ENCODE results near the gene VPS13D.
"Not testable (repeated sequence)": the region's sequence is repeated elsewhere in the genome, so short reads cannot be mapped to it uniquely, and the experiment has no call there.

Gene VPS13D

DNA sequence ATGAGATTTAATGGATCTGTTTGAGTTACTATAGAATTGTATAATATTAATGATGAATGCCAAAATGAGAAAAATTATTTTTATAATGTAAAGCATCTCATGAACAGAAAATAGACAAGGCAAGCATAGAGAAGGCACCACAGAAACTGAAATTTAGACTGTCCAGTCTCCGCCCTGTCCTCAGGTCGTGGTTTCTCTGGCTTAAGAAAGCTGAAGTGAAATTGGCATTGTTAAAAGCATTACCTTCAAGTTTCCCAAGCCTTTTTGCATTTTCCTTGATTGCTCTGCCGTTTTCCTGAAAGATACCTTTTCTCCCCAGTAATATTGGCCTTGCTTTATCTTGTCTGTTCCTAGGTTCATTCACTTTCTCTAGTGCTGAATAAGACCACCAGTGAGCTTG, 58.0 kb downstream of the VPS13D start:
- no peak for DNase-seq (ENCODE audit: low read depth in 2 of 2)

DNA sequence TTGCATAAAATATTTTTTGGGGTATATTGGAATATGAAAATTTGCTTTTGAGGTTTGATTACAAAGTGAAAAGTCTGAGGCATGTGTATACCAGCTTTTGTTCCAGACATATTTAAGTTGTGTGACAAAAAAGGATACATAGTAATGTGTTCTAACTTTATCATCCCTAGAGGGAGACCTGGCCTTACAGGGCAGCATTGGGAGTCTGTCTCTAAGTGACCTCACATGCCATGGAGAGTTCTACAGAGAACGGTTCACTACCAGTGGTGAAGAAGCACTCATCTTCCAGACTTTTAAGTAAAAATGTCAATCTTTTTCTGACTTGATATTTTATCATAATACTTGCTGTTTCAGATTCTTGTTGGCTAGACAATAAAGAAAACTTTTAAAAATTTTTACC, 61.0 kb downstream of the VPS13D start:
- no peak for DNase-seq (ENCODE audit: low read depth in 2 of 2)

- no peak for DNase-seq (ENCODE audit: low read depth in 2 of 2)
These were observed 63.6 kb downstream of the VPS13D start for GRCh38 chr1:12293416-12293815.

- no peak for DNase-seq (ENCODE audit: low read depth in 2 of 2)
These were observed 64.2 kb downstream of the VPS13D start for GRCh38 chr1:12294076-12294475.

- no peak for DNase-seq (ENCODE audit: low read depth in 2 of 2)
These were observed 66.2 kb downstream of the VPS13D start for GRCh38 chr1:12296016-12296415.

DNA sequence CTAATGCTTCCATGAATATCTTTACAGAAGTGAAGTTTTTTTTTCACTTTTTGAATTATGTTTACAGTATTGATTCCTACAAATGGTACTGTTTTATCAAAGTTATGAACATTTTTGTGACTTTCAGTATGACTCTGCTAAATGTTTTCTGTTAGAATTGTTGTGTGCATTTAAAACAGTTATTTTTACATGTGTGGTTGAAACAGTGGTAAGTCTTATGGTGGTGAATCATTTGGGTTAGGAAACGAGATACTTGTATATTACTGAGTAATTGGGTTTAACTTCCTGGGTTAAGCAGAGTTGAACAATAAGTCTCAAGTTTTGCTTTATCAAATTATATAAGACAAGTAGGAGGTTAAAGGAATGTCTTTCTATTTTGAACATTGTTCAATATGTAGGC, 66.8 kb downstream of the VPS13D start:
- no peak for DNase-seq (ENCODE audit: low read depth in 2 of 2)

- no peak for DNase-seq (ENCODE audit: low read depth in 2 of 2)
These were observed 70.9 kb downstream of the VPS13D start for GRCh38 chr1:12300706-12301105.

GRCh38 chr1:12301518-12302237, 71.8 kb downstream of the VPS13D start:
- DNase-seq (ENCODE audit: low read depth in 2 of 2): no peak

- no peak for DNase-seq (ENCODE audit: low read depth in 2 of 2)
These were observed 73.1 kb downstream of the VPS13D start for GRCh38 chr1:12302798-12303447.

- no peak for DNase-seq (ENCODE audit: low read depth in 2 of 2)
These were observed 75.5 kb downstream of the VPS13D start for GRCh38 chr1:12305377-12305776.

GRCh38 chr1:12309783-12310742, 80.2 kb downstream of the VPS13D start:
- DNase-seq (ENCODE audit: low read depth in 2 of 2): no peak

DNA sequence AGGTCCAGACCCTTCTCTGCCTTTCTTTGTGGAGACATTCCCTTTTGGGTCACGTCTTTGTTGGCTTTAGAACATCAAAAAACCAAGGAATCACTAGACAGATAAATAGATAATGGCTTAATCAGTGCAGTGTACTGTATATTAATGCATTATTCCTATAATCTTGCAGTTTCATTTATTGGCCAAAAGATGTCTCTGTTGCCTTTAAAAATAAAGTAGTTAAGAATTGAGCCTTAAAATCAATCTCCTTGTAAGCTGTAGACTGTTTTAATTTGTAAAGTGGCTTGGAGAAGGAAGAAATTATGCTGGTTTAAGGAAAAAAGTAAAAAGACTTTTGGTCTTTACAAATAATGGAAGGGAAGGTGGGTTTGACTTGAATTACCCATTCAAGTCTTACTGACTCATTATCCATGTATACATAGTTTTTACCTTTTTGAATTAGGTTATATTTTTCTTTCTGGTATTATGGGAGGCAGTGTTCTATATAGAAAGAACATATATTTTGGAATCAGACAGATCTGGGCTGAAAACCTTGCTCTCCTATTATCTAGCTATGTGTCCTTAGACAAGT, 84.6 kb downstream of the VPS13D start:
- no peak for DNase-seq (ENCODE audit: low read depth in 2 of 2)

- DNase-seq (ENCODE audit: low read depth in 2 of 2): no peak
These were observed 85.3 kb downstream of the VPS13D start for GRCh38 chr1:12315146-12315545.

DNA sequence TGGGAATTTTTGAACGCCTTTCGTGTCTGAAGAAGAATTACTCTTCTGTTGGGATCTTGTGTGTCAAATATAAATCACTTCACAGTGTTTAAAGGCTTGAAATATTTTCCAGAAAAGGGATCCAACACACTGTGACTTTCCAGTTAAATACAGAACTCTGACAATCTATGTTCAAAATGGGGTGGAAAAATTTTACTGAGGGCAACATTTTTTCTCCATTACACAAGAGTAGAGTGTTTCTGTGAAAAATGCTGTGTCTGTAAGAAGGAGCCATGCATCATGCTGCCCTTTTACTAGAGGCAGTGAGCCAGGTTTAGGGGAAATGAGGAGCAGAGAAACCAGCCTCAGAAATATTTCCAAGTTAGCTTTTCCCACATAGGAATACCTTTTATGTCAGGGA, 86.5 kb downstream of the VPS13D start:
- no peak for DNase-seq (ENCODE audit: low read depth in 2 of 2)

DNA sequence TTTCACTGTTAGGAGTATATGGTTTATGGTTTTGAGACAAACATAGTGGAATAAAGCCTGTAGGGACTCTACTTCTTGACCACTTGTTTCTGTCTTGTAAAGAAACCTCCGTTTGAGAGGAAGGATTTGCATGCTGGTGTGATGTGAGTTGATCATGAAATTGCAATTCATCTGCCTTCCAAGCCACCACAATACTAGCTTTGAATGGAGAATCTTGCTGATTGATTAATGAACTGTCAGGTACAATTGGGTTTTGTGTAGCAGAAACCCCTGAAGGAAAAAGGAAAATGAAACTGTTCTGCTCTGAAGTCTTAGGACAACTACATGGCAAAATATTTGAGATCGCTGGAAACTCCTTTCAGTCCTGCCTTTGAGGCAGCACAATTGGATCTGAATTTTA, 90.7 kb downstream of the VPS13D start:
- DNase-seq (ENCODE audit: low read depth in 2 of 2): no peak

DNA sequence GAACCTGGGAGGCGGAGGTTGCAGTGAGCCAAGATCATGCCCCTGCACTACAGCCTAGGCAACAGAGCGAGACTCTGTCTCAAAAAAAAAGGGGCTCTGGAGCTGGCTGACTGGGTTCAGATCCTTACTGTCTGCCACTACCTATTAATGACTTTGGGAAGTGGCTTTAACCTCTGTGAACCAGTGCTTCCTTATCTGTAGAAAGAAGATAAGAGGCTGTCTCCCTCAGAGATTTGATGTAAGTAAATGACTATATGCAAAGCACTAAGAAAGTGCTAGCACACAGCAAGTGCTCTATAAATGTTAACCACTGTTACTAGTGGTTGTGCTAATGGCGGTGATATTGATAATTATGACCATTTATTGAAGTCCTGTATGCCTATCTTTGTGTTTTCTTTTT, 94.6 kb downstream of the VPS13D start:
- no peak for DNase-seq (ENCODE audit: low read depth in 2 of 2)

GRCh38 chr1:12324973-12325372, 95.1 kb downstream of the VPS13D start:
- not testable (repeated sequence) for DNase-seq (ENCODE audit: low read depth in 2 of 2)

- no peak for DNase-seq (ENCODE audit: low read depth in 2 of 2)
These were observed 97.2 kb downstream of the VPS13D start for GRCh38 chr1:12326986-12327385.

DNA sequence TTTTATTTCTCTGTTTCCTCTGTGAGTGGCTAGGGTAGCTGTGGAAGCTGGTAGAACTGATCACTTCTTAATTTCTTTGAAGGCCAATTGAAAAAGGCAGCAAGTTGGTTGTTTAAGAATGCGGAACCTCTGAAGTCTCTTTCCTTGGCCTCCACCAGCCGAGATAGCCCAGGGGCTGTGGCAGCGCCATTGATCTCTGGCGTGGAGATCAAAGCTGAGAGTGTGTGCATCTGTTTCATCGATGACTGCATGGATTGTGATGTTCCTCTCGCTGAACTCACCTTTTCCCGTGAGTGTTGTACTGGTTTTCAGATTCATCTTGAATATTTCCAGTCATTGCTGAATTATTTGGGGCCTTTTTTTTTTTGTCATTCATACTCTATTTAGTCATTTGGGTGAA, 97.7 kb downstream of the VPS13D start:
- DNase-seq (ENCODE audit: low read depth in 2 of 2): no peak

DNA sequence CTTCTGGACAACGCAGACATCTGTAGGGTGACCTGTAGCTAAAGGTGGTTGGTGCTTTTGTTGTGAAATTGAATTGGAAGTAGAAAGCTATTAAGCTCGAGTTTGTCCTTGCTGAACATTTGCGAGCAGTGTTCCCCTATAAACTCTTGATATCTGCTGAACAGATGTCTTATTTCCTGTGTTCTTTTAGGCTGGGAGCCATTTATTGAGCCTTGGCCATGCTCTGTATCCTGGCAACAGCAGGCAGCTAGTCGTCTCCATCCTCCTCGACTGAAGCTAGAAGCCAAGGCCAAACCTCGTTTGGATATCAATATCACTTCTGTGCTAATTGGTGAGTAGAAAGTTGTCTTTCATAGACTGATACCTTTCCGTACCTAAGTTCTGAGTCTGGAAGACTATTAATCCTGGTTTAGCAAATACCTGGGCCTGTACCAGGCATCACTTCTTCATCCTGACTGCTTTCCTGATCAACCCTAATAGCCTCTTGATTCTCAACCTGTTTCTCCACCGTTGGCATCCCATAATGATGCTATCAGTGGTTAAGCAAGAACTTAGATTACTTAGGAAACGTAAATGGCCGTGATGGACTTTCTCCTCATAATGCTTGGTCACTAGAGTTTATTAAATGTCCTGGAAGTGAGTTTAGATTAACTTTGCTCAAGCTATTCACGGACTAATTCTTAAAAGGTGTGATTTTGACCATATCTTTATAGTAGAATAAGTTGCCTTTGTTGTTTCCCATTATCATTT, 103.4 kb downstream of the VPS13D start:
- no peak for DNase-seq (ENCODE audit: low read depth in 2 of 2)

DNA sequence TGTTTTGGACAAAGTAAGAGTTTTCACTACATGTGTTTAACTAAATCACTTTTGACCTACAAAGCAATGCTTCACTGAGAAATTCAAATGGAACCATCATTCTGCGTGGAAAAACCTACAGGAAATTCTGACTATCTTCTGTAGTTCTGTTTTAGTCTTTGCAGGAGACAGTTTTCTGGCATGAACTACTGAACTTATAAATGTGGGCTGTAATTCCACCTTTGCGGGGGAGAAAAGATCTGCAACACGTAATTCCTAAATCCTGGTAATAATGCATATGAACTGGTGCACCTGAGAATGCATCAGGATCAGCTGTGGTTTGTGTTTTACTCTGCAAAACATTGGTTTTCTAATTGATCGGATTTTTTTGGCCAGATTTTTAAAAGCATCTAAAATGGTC, 106.0 kb downstream of the VPS13D start:
- no peak for DNase-seq (ENCODE audit: low read depth in 2 of 2)

Measured in activated CD8-positive, alpha-beta memory T cell treated with anti-CD3 and anti-CD28 coated beads for 4 hours (primary cell).